HG03439 (cell line): Measurements from ENCODE around the gene RAB40B.

ENCODE experiments used
- ATAC-seq: cut with Tn5 transposase; IDR thresholded peaks from one replicate; pipeline ENCODE4 v1.9.1; 2021; ENCODE audit warnings: mild to moderate bottlenecking, moderate library complexity; ENCODE audit not compliant: unreplicated experiment

The RAB40B gene

GRCh38 chr17:82619641-82620040 is 78.9 kb downstream of the RAB40B start:
- no peak for ATAC-seq

GRCh38 chr17:82619211-82619610 is 79.3 kb downstream of the RAB40B start:
- ATAC-seq = no peak

GRCh38 chr17:82616021-82616711 is 82.3 kb downstream of the RAB40B start:
- ATAC-seq = no peak

- no peak for ATAC-seq
Observed at GRCh38 chr17:82615084-82616020, 83.1 kb downstream of the RAB40B start.

- no peak for ATAC-seq
Observed at GRCh38 chr17:82614095-82614631, 84.3 kb downstream of the RAB40B start.

GRCh38 chr17:82613283-82614094 is 85.0 kb downstream of the RAB40B start:
- ATAC-seq = no peak

- ATAC-seq = no peak
Observed at GRCh38 chr17:82611140-82612058, 87.1 kb downstream of the RAB40B start.

- no peak for ATAC-seq
Observed at GRCh38 chr17:82609655-82610054, 88.8 kb downstream of the RAB40B start.

GRCh38 chr17:82608816-82609215 is 89.7 kb downstream of the RAB40B start:
- no peak for ATAC-seq

- no peak for ATAC-seq
Observed at GRCh38 chr17:82605939-82606600, 92.4 kb downstream of the RAB40B start.
